ENCODE measurements around the gene FALEC.

FALEC gene

GRCh38 chr1:150564051-150564991 lies 48.8 kb downstream of the FALEC start:
- H3K27ac ChIP-seq, result peak overlapping the region; percentile 100
- TF ChIP-seq ZFX (IDR thresholded peaks at IDR 0.05; ENCODE audit: borderline replicate concordance) (no peak), CTCF (IDR thresholded peaks at IDR 0.05) (no peak)

GRCh38 chr1:150565240-150565991 lies 49.9 kb downstream of the FALEC start:
- peak overlapping the region; percentile 100; the same call in 1 of the 2 replicates for H3K27ac ChIP-seq

GRCh38 chr1:150566589-150567340 lies 51.2 kb downstream of the FALEC start:
- H3K27ac ChIP-seq, result peak overlapping the region; percentile 93
- no peak for TF ChIP-seq CTCF (IDR thresholded peaks at IDR 0.05)
- TF ChIP-seq ZFX (IDR thresholded peaks at IDR 0.05; ENCODE audit: borderline replicate concordance), result no peak

- TF ChIP-seq CTCF (IDR thresholded peaks at IDR 0.05) (no peak), ZFX (IDR thresholded peaks at IDR 0.05; ENCODE audit: borderline replicate concordance) (no peak)
- H3K27ac ChIP-seq, result peak overlapping the region; percentile 93
These were observed 51.8 kb downstream of the FALEC start for GRCh38 chr1:150567341-150567716.

- TF ChIP-seq CTCF (IDR thresholded peaks at IDR 0.05) (peak; percentile 16; the same call in 1 of the 2 replicates), ZFX (IDR thresholded peaks at IDR 0.05; ENCODE audit: borderline replicate concordance) (no peak)
- peak overlapping the region; percentile 93 for H3K27ac ChIP-seq
These were observed 52.4 kb downstream of the FALEC start for GRCh38 chr1:150567717-150568593.

GRCh38 chr1:150568594-150568966 lies 53.0 kb downstream of the FALEC start:
- peak overlapping the region; percentile 93 for H3K27ac ChIP-seq
- TF ChIP-seq ZFX (IDR thresholded peaks at IDR 0.05; ENCODE audit: borderline replicate concordance) (no peak), CTCF (IDR thresholded peaks at IDR 0.05) (no peak)

All from 22Rv1 (cell line).